ENCODE data around the gene DNAAF1.

Gene DNAAF1

GRCh38 chr16:84225571-84225970 lies 80.5 kb downstream of the DNAAF1 start:
- H3K27ac Mint-ChIP-seq: no peak overlapping the region
- DNase-seq: no peak
- H3K4me3 Mint-ChIP-seq: no peak overlapping the region
- H3K9me3 Mint-ChIP-seq: no peaks in the 10 kb centered on the region
- no peaks in the 10 kb centered on the region for H3K4me1 Mint-ChIP-seq
- CTCF ChIA-PET: interaction anchor here (1.4 kb wide), 1 partner anchor 397 kb away, joined by 4 read pairs; no protein-coding TSS in a partner anchor
- peaks cover 22% of the 10 kb centered on the region for H3K27me3 Mint-ChIP-seq
- H3K36me3 Mint-ChIP-seq: no peaks in the 10 kb centered on the region

- CTCF ChIA-PET: interaction anchor here (0.6 to 1.4 kb wide), 3 partner anchors 40 to 397 kb away, joined by 3 to 4 read pairs (median 4); no protein-coding TSS in a partner anchor
- H3K9me3 Mint-ChIP-seq: no peaks in the 10 kb centered on the region
- no peaks in the 10 kb centered on the region for H3K36me3 Mint-ChIP-seq
- H3K27me3 Mint-ChIP-seq: peaks cover 23% of the 10 kb centered on the region
- H3K4me3 Mint-ChIP-seq: no peak overlapping the region
- no peak overlapping the region for H3K27ac Mint-ChIP-seq
- no peak for DNase-seq
- no peaks in the 10 kb centered on the region for H3K4me1 Mint-ChIP-seq
These were observed 80.9 kb downstream of the DNAAF1 start for GRCh38 chr16:84226026-84226425.
